C4-2B (cell line): Measurements from ENCODE around the gene ACVRL1.
A peak's percentile ranks its signal among the peaks of the same experiment; 100 is the strongest.
"Not testable (repeated sequence)": the region's sequence is repeated elsewhere in the genome, so short reads cannot be mapped to it uniquely, and the experiment has no call there.

Experiments used
- H3K27ac ChIP-seq: fragments of 450-650 bp; 2 replicates; pipeline ENCODE4 v1.5.1; 2017
- ZFX ChIP-seq: fragments of 450-650 bp; IDR thresholded peaks from 2 replicates; pipeline ENCODE4 v1.6.1; 2017
- TF ChIP-seq, protein P1 (sequence below): fragments of 450-650 bp; conservative IDR thresholded peaks from 2 replicates; pipeline ENCODE4 v1.5.1; 2017; ENCODE audit warnings: mild to moderate bottlenecking

The ACVRL1 gene

DNA sequence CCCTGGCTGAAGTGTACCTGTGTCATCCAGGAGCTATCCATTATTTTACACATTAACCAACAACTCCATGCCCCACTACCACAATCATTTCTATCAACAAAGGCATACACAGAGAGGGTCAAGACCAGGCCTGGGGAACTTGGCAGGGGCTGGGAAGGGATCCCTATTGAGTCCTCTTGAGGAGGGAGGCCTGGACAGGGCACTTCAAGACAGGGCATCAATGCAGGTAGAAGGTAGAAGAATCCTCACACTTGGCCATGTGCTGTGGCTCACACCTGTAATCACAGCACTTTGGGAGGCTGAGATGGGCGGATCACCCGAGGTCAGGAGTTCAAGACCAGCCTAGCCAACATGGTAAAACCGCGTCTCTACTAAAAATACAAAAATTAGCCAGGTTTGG lies 32.8 kb upstream of the ACVRL1 start:
- TF ChIP-seq, protein P1, sequence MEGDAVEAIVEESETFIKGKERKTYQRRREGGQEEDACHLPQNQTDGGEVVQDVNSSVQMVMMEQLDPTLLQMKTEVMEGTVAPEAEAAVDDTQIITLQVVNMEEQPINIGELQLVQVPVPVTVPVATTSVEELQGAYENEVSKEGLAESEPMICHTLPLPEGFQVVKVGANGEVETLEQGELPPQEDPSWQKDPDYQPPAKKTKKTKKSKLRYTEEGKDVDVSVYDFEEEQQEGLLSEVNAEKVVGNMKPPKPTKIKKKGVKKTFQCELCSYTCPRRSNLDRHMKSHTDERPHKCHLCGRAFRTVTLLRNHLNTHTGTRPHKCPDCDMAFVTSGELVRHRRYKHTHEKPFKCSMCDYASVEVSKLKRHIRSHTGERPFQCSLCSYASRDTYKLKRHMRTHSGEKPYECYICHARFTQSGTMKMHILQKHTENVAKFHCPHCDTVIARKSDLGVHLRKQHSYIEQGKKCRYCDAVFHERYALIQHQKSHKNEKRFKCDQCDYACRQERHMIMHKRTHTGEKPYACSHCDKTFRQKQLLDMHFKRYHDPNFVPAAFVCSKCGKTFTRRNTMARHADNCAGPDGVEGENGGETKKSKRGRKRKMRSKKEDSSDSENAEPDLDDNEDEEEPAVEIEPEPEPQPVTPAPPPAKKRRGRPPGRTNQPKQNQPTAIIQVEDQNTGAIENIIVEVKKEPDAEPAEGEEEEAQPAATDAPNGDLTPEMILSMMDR: no peak
- TF ChIP-seq ZFX: no peak
- H3K27ac ChIP-seq: no peak overlapping the region

DNA sequence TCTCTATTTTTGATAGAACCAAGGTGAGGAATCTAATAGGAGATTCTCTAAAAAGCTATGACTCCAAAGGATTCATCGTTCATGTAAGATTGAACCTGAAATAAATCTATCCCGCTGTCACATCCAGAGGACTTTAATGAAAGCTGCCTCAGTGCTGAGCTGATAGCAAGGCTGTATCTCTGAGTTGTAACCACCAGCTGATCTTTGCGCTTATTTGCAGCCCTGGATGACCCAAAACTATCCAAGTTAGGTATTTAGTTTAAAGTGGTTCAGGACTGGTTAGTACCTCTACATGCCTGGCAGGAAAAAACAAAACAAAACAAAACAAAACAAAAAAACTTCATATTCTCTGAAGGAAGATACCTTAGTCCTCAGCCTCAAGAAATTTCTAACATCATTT lies 28.2 kb upstream of the ACVRL1 start:
- TF ChIP-seq ZFX: no peak
- TF ChIP-seq, protein P1: no peak

DNA sequence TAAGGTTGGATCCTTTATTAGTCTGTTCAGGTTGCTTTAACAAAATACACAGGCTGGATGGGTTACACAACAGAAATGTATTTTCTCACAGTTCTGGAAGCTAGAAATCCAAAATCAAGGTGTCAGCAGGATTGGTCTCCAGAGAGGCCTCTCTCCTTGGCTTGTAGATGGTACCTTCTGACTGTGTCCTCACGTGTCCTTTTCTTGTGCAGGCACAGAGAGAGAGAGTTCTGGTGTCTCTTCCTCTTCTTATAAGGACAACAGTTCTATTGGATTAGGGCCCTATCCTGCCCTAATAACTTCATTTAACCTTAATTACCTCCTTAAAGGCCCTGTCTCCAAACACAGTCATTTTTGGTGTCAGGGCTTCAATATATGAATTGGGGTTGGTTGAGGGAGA lies 24.0 kb upstream of the ACVRL1 start:
- TF ChIP-seq, protein P1: no peak
- no peak overlapping the region for H3K27ac ChIP-seq

More for the DNA sequence above, 28.2 kb upstream of the ACVRL1 start:
- no peak overlapping the region for H3K27ac ChIP-seq

DNA sequence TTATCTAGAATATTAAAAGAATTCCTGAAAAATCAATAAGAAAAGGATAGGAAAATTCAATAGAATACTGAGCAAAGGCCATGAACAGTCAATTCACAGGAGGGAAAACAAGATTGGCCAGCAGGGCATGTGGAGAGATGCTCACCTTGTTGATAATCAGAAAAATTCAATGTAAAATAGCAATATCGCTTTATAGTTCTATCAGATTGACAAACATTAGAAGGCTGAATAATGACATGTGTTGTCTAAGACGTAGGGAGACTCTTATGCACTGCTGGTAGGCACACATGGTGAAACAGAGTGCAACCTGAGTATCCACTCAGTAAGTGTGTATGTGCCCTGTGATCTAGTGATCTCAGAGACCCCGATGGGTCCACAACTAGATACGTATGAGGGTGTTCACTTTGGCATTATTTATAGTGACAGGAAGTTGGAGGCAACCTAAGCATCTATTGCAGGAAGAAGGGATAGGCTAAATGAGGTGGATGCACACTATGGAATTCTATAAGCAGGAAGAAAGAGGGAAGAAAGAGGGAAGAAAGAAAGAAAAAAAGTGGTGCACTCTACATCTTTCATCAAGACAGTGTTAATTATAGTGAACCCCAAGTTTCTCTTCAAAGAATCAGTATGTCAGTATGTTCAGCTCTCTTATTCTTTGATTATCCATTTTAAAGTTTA lies 23.2 kb upstream of the ACVRL1 start:
- H3K27ac ChIP-seq: no peak overlapping the region
- TF ChIP-seq ZFX: no peak
- TF ChIP-seq, protein P1: no peak

DNA sequence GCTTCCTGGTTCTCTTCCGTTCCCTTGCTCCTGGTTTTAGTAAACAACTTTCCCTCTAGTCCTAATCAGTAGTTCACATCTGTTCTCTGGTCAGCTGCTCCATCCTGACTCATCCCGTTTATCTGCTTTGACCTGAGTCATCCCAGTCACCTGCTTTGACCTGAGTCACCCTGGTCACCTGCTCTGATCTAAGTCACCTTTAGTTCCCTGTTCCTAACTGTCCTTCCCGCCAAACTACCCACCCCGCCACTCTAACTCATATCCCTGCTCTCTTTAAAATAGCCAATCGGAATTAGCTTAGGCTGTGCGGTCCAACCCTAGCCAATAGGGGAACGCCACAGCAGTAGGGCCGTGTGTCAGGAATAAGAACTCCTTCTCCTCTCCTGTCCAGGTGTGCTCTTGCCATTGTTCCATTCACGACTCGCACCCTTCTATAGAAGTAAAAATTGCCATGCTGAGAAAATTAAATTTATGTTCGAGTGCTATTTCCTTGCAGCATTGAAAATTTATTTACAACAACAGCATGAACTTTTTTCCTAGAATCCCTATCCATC lies 22.6 kb upstream of the ACVRL1 start:
- peak overlapping the region; percentile 27; the same call in 1 of the 2 replicates for H3K27ac ChIP-seq
- TF ChIP-seq ZFX: no peak
- TF ChIP-seq, protein P1: no peak

DNA sequence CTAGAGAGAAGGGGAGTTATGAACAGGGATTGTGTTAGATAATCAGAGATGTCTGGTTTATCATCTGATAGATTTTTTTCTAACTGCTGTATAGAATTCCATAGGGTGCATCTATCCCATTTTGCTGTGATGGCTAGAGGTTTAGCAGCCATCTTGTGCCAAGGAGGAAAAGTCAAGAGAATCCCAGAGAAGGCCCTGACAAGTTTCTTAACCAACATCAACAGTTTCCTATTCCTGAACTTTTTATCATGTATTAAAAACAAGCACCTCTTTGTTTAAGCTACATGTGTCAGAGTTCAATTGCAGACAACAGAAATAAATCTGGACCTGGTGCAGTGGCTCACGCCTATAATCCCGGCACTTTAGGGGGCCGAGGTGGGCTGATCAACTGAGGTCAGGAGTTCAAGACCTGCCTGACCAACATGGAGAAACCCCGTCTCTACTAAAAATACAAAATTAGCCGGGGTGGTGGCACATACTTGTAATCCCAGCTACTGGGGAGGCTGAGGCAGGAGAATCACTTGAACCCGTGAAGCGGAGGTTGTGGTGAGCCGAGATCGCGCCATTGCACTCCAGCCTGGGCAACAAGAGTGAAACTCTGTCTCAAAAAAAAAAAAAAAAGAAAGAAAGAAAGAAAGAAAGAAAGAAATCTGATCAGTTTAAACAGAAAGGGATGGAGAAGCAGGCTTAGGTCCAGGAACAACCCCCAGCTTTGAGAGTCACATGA lies 21.8 kb upstream of the ACVRL1 start:
- not testable (repeated sequence) for H3K27ac ChIP-seq

DNA sequence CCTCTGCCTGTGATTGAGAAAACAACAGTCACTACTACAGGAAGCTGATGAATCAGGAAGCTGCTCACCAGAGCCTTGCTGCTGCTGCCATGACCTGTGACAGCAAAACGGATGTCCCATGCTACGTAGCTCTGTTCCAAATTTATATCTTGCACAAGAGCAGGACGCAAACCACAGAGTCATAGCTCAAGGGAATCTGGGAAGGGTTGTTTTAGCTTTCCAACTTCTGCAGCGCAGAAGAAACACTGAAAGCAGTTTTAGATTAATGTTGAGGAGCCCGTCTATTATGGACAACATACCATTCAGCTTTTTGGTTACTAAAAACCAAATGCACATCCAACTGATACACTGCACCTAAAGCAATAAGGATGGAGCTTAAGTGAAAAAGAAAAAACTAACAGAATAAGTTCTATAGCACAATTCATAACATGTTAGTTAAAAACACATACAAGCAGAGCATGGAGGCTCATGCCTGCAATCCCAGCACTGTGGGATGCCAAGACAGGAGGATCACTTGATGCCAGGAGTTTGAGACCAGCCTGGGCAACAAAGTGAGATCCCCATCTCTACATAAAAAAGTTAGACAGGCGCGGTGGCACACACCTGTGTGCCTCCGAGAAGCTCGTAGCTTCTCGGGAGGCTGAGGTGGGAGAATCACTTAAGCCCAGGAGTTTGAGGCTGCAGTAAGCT lies 21.1 kb upstream of the ACVRL1 start:
- no peak overlapping the region for H3K27ac ChIP-seq
- no peak for TF ChIP-seq ZFX
- TF ChIP-seq, protein P1: no peak
